ENCODE results near the gene TLN1.

Gene TLN1

GRCh38 chr9:35754264-35754663, 22.3 kb upstream of the TLN1 start, which contains the start of gene MSMP:
Gene MSMP, minus strand, starts transcription at chr9:35754276. Its CDS starts 147 bp downstream, at chr9:35754129.
- no peak for FAIRE-seq

- FAIRE-seq, result no peak
Measured at GRCh38 chr9:35753466-35753865, 21.5 kb upstream of the TLN1 start.

- no peak for FAIRE-seq
Measured at GRCh38 chr9:35750256-35750531, 18.2 kb upstream of the TLN1 start.

GRCh38 chr9:35749515-35750255, 17.7 kb upstream of the TLN1 start:
- FAIRE-seq, result no peak

- FAIRE-seq, result no peak
Measured at GRCh38 chr9:35748858-35749514, 17.0 kb upstream of the TLN1 start, which contains the start of the genes GBA2 and RGP1. Gene GBA2, minus strand, starts transcription at chr9:35749228. Its CDS starts 524 bp downstream, at chr9:35748704. Gene RGP1, plus strand, starts transcription at chr9:35749287. Its CDS starts 469 bp downstream, at chr9:35749756.

GRCh38 chr9:35748242-35748857, 16.4 kb upstream of the TLN1 start:
- no peak for FAIRE-seq

GRCh38 chr9:35746583-35746982, 14.6 kb upstream of the TLN1 start:
- FAIRE-seq, result no peak

- no peak for FAIRE-seq
Measured at GRCh38 chr9:35745569-35745968, 13.6 kb upstream of the TLN1 start.

- FAIRE-seq, result no peak
Measured at GRCh38 chr9:35743880-35744518, 12.0 kb upstream of the TLN1 start.

- FAIRE-seq, result no peak
Measured at GRCh38 chr9:35743452-35743851, 11.5 kb upstream of the TLN1 start.

- FAIRE-seq, result no peak
Measured at GRCh38 chr9:35741740-35742139, 9.7 kb upstream of the TLN1 start.

- no peak for FAIRE-seq
Measured at GRCh38 chr9:35740243-35740642, 8.2 kb upstream of the TLN1 start.

- no peak for FAIRE-seq
Measured at GRCh38 chr9:35738924-35739323, 6.9 kb upstream of the TLN1 start.

- FAIRE-seq, result no peak
Measured at GRCh38 chr9:35738186-35738585, 6.2 kb upstream of the TLN1 start.

- no peak for FAIRE-seq
Measured at GRCh38 chr9:35737143-35737542, 5.1 kb upstream of the TLN1 start.

GRCh38 chr9:35736201-35736633, 4.2 kb upstream of the TLN1 start:
- FAIRE-seq, result peak; percentile 27

- FAIRE-seq, result no peak
Measured at GRCh38 chr9:35734096-35734495, 2.1 kb upstream of the TLN1 start.

- no peak for FAIRE-seq
Measured at GRCh38 chr9:35732800-35733541, 976 bp upstream of the TLN1 start.

GRCh38 chr9:35731415-35732184, 395 bp downstream of the TLN1 start:
- no peak for FAIRE-seq

- no peak for FAIRE-seq
Measured at GRCh38 chr9:35730486-35730854, 1.5 kb downstream of the TLN1 start.

GRCh38 chr9:35729700-35730485, 2.1 kb downstream of the TLN1 start:
- FAIRE-seq, result no peak
